Measurements from ENCODE around the gene ETNK2.

Gene ETNK2

DNA sequence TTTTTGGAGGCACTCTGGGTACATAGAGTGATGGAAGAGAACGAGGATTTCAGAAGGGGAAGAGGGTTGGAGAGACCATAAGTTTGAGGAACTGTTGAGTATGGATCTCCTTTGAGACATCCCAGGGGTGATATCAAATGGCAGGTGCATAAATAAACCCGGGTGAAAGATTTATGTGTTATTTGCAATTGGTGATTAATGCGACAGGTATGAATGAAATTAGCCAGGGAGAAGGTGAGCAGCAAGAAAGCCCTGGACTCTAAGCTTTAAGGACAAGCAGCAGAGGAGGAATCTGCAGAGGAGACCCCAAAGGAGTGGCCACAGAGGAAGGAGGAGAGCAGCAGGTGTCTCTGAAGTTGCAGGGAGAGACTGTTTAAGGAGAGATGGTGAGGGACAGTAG lies 23.1 kb upstream of the ETNK2 start:
- no peak for DNase-seq

DNA sequence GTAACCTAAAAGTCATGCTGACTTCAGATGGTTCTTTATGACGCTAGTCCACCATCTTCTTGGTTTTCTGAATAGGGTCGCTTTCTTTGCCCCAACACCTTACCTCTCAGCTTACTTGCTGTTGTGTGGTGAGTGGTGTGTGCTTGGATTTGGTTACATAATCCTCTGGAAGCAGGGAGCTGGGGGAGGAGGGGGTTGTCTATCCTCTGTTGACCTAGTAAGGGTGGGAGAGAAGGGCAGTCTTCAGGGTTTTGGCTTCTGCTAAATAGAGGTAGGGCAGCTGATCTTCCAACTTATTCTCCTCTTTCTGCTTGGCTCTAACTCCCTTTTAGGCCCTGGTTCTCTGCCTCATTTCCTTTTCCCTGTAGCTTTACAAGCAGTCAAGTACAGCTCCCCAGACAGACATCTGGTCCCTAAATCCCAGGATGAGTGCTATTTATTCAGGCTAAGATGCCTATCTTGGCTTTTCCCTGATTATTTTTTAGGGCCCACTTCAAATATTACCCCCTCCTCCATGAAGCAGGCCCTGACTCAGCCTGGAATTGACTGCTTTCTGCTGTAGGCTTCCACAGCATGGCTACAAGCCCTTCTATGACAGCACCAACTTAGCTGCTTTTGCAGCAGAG lies 20.7 kb upstream of the ETNK2 start:
- no peak for DNase-seq

DNA sequence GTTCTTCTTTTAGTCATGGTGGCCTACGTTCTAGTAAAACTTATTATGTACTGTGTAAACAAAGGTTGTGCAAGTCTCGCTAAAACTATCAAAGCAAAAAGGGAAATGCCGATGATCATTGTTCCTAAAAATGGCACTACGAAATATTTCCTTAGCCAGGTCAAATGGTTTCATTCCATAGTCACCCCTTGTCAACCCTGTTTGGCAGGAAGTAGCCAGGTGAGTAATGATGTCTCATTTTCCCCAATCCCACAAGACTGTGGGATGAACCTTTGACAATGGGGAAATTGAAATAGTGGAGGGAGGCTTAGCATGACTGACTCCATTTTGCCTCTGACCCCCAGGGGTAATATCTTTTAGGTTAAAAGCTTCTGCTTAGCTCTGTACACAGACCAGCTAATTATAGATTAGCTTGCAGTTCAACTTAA lies 19.9 kb upstream of the ETNK2 start:
- DNase-seq: peak; percentile 90

DNA sequence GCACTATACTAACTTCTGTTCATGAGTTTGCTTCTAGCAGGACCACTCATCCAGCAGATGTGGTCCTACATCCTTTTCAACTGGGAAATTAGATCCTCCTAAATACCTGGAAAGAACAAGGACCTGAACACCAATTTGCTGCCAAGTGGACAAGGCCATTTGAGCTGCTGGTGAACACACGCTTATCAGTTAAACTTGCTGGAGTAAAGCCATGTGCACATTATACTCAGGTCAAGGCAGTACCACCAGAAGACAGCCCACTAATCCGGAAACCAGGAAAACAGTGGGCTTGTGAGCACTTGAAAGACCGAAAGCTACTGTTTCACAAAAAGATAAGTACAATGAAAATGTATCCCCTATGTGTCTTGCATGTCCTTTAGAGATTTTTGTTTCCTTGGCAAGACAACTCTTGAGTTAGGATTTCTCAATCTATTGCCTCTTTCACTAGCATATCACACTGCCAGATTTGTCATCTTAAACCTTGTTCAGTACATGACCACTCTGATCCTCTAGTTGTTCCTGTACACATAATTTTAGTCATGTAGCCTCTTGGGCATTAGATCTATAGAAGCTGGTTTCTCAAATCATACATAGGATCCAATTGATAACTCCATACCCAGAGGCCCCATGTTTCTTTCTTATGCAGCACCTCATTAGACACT lies 18.8 kb upstream of the ETNK2 start:
- DNase-seq: no peak

DNA sequence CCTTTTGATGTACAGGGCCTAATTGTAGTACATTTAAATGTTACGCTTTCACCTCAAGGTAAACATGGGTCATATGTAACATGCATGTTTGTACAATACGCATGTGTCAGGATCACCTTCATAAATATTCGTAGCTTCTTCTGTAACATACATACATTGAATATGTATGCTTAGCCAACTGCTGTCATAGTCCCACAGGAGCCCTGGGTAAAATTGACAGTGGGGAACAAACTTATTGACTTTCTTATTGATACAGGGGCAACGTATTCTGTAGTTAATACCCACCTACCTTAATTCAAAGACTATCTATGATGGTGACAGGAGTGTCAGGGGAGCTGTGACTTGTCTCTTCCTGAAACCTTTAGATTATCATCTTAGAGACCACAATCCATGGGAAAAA lies 18.0 kb upstream of the ETNK2 start:
- DNase-seq: no peak

DNA sequence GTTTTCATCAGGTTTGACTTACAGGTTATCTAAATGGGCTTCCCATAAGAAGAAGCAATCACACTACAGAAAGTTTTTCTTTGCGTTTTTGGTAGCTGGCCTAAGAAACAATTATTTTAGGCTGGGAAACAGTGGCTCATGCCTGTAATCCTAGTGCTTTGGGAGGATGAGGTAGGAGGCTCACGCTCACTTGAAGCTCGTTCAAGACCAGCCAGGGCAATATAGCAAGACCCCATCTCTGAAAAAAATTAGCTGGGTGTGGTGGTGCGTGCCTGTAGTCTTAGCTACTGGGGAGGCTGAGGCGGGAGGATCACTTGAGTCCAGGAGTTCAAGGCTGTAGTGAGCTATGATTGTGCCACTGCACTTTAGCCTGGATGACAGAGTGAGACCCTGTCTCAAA lies 15.9 kb upstream of the ETNK2 start:
- DNase-seq: no peak

DNA sequence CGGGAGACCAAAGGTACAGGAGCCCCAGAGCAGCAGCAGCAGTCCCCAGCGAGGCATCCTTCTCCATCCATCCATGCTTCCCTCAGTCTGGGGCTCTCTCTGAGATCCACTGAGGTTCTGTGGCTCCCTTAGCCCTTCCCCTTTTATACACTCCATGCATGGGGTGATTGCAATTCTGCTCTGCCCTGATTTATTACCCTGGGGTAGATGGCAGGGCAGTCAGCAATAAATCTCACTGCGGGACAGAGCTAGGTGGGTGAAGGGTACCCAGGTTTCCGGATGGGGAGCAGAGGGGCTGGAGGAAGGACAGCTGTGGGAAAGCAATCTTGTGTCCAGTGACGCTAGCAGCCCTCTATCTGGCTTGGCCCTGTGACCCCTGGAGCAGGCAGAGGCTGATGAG lies 14.4 kb upstream of the ETNK2 start, which contains the start of gene REN:
Gene REN, minus strand, starts transcription at position 119 of the 400 bp plus-strand sequence. Its CDS starts 44 bp downstream, at position 75.
- no peak for DNase-seq

DNA sequence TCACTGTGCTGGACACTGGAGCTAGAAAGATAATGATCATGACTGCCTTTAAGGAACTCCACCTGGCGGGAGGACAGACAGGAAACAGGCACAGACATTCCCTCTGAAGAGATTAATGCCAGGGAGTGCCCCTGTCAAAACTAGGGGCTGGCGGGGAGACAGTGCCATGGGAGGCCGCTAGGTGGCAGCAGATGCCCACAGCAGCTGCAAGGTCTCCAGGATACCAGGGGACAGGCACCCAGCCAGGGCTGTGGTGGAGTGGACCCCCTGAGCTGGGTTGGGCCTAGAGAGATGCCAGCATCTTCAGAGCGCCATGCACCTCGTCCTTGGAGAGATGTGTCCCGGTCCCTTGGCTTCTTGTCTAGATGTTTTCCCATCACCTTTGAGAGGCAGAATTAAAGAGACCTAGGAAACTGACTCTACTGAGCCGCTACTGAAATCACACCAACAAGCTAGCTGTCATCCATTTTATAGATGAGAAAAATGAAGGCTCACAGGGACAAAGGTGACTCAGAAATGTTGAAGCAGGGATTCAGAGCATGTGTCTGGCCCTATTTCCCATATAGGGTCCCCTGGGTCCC lies 10.7 kb upstream of the ETNK2 start:
- DNase-seq: peak; percentile 45

DNA sequence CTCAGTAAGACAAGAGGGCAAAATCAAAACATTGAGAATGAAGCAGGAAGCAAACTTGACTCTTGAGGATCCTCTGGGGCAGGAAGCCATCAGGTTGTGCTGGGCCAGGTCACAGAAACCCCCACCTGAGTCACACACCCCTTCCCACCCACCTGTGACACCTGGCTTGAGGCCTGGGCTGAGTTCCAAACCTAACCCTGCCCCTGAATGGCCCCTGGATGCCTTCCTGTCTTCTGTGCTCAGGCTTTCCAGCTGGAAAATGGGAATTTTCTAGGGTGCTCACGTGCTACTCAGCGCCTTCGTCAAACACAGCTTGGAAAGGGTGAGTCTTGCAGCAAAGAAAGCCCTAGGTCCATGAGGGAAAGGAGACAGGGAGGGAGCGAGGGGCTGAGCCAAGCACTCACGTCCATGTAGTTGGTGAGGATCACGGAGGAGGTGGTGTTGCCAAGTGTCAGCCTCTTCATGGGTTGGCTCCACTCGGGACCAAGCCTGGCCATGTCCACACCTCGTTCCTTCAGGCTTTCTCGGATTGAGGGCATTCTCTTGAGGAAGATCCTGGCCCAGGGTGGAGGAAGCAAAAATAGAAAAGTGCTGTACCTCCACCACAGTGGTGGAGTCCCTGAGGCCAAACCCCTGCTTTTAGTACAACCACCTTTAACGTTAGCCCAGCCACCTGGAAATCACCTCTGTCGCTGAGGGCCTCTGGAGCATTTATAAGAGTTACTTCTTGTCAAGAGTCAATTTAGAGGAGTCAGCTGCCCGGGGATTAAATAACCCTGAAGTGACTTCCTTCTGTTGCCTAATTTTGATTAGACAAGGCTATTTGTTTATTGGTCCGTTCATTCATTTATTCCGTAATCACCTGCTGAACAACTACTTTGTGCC lies 10.0 kb upstream of the ETNK2 start:
- no peak for DNase-seq

DNA sequence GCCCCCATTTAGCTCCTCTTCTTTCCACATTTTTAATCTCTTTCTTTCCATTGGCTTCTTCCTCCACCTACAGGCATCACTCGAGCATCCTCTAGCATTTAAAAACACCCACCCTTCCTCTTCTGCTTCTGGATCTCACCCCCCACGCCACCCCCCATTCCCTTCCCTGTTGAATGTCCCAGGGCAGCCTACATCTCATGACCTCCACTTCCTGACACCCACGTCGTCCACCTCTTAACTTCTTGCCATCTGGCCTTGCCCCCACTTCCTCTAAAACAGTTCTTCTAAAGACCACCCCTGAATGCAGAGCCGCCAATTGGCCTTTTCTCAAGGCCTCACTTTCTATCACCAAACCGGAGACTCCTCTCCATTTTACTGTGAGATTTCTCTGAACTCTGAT lies 6.1 kb upstream of the ETNK2 start:
- DNase-seq: no peak

DNA sequence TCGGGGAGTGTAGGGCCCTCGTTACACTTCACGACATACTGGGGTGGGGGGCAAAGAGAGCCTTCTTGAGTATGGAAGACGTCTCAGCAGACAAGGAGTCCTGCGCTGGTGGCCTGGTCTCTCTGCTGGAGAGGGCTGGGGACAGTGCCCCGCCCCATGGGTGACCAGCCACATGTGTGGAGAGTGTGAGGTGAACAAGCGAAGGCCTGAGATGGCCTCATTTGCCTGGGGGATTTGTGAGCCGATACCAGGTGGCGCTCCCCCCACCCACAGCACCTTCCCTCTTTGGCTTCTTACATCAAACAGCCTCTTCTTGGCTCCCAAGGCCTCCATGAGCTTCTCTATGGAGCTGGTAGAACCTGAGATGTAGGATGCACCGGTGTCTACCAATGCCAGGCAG lies 4.0 kb upstream of the ETNK2 start:
- DNase-seq: no peak

DNA sequence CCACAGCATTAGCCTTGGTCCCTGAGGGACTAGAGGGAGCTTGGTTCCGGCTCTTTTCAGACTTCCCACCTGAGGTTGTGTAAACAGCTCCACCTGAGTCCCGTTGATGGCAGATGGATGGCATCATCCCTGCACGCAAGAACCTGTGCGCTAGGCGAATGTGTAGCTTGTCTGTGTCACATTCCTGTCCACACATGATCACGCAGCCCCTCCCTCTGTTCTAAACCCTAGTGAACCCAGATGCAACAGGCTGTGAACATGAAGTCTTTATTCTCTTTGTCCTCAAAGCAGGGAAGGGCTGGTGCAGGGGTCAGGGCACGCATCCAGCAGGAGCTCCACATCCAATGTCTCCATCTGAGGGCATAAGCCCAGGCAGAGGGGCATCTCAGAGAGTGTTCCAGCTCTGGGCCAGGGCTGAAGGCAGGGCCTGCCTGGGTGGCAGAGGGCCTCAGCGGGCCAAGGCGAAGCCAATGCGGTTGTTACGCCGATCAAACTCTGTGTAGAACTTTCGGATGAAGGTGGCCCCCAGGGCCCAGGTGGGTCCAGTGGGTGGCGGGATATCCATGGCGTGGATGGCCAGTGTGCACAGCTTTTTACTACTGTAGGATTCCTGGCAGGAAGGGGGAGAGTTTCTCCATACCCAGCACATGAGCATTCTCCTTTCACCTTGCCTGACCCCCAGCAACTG lies 2.9 kb upstream of the ETNK2 start:
- DNase-seq: no peak

DNA sequence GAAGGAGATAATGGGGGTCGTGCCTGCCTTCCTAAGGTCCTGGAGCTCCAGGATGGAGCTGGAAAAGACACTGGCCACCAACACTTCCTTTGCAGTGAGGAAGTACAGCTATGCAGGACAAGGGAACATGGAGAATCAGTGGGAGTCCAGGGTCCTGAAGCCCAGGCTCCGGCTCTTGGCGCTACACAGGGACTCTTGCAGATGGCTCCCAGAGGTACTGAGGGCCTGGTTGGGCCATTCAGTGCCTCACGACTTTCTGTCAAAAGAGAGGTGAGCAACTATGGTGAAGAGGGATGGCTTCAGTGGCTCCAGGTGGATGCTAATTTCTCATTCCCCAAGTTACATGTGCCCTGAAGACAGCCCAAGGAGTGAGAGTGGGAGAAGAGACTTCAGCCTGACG lies 1.8 kb upstream of the ETNK2 start:
- DNase-seq: no peak

DNA sequence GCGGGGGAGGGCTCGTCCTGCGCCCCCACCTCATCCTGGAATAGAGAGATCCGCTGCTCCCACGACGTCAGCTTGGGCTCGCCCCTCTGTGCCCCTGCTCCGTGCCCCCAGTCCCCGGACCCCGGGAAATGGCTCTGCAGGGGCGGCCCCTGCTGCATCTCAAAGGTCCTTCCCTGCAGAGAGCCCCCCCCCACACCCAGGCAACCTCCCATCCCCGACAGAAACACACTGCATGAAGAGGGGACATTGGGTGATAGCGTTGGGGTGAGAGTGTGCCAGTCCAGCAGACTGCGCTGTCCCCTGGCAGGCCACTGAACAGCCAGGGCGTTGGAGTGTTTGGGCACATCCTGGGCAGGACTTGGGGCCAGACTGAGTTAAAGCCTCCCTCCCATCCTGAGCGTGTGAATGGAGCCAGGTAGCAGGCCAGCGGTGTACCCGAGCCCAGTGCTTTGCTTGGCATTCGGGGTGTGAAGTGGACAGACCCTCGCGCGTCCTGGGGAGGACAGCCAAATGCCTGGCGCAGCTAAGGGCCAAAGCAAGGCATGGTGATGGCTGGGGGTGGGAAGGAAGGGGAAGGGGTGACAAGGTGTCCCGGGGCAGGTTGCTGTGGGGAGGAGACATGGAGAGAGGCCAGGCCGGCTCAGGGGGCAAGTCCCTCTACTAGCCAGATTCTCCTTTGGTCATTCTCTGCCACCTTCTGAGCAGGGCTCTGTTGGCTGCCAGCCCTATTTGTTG lies 633 bp upstream of the ETNK2 start:
- DNase-seq: no peak

DNA sequence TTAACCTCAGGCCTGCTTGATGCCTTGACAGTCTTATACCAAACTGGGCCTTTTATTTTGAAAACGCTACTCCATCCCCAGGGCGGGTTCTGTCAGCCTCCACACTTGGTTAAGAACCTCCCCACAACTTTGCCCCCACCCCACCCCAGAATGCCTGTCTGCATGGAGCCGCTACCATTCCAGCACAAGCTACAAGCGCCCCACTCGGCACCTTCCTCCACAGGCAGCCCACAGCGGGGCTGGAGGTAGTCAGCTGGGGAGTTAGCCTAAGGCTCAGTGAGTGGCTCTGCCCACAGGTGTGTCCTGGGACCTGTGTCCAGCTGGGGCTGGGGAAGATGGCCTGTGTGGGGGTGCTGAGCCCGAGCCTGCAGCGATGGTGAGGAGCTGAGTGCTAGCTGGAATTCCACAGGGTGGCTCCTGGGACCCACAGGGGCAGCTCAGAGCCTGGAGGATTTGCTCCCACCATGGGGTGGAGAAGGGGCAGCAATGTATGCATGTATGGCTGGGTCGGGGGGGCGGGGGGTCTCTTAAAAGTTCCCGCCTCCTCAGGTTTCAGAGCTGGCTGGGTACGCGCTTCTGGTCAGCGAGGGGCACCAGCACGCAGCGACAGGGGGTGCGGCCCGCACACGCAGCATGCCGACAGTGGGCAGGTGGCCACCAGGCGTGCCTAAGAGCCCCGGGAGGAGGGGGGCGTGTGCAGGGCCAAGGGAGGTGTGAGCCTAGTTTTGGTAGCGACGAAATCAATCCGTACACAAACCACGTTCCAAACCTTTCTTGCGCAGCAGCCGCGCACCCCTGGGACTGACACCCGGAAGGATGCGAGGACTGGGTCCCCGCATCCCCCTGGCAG lies 917 bp downstream of the ETNK2 start:
- no peak for DNase-seq

DNA sequence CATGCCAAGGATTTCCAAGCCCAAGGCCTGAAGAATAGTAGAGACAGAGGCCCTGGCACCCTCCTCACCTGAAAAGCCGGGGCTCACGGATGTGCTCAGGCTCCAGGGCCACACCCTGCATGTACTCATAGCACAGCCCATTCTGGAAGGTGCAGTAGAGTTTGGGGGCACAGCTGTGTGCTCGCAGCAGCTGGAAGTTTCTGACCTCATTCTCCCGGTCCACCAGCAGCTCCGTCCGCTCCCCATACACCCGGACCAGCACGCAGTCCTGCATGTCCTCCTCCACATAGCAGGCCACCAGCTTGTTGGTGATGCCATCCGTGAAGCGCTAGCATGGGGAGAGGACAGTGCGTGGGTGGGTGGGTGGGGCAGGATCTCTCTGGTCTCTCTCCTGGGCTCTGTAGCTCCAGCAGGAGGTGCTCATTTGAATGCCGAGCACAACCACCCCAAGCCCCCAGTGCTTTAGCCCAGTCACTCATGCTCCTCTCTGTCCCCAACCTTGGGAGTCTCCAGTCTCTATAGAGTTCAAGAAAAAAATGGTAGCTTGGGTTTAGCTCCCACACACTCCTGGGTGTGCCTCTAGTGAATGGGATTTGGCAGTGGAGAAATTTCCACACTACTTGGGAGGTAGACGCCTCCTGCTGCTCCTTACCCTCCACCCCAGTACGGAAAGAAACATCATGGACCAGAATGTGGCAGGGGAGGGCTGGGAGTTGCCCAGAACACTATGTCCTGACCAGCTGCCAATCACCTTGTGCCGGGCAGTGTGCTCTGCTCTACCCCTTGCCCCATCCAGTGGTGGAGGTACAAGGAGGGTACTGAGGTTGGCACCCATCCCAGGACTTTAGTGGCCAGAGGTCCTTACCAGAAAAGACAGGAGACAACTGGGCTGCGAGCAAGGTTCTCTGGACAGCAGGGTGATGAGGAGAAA lies 1.9 kb downstream of the ETNK2 start:
- no peak for DNase-seq

DNA sequence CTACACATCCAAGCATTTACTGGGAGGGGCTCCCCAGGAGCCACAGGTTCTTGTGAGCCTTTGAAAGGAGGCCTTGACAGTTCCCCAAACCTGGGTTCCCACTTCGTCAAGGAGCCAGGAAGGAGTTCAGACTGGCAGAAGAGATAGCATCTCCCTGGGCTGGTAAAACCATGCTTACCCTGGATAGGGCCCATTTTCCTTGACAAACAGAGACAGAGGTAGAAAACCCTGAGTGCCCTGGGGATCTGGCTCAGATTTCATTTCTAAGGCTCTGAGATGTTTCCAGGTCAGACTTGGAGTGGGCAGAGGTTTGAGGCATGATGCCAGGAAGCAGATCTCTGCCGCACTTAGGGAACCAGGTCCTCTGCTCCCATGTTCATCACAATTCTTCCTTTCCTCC lies 2.7 kb downstream of the ETNK2 start:
- no peak for DNase-seq

DNA sequence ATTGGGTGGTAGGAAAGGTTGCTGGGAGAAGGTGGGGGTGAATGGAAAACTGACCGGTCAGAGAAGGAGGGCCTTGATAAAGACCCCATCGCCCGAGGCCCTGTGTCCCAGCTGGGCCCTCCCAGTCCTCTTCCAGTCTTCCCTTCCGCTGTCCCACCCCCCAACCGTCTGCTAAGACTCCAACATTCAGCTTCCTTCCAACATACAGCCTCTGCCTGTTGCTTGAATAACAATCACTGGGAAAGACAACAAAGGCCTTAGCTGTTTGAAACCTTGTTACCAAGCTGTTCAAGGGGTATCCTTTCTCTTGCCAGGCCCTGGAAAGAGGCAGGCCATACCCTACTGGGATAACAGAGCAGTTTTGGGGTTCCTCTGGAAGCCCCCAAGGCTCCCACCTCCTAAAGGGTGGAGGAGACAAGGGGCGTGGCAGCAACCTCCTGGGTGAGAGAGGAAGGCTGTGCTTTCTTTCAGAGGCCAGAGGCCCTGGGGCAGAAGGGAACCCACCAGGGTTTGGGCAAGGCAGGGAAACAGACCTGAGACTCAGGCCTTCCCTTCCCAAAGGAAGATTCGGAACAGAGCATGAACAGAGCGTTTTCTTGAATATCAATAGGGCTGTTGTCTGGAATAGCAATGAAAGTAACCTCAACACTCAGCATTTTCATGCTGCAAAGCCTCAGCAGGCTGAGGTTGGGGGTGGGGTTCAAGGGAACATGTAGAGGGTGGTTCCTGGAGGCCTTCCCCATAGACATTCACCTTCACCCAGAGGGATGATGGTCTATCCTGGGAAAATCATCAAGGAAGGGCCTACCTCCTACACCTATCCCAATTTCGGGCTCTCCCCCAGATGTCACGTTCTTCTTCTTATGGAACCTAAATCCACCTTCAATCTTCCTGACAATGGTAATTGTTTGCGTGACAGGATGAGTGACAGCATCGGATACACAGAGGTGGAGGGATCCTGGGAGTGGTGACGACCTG lies 4.1 kb downstream of the ETNK2 start:
- no peak for DNase-seq

DNA sequence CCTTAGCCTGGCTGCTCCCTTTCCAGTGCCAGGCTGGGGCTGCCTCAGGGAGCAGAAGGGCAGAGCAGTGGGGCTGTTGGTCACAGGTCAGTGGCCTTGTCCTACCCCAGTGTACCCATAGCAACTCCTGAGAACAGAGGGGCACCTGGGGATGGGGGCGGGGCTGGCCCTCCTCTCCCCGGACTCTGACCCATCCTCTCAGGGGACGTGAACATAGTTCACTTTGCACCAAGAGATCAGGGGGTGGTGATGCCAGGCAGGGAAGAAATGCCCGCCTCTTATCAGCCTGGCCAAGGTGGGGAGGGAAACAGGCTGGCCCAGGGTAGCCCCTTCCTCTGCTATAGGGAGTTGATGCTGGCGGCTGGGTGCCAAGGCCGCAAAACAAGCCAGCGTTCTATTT lies 4.9 kb downstream of the ETNK2 start:
- DNase-seq: no peak

All from HCEC 1CT (cell line).